K562 (cell line): ENCODE measurements around the gene ZSWIM6. TPM values are rescaled to one million over a fixed set of nuclear protein-coding genes. Genes with fewer than 3 reads are reported as not detected.

Experiments
- ATAC-seq: fragments of 200-7000 bp; cut with Tn5 transposase; 3 replicates; pipeline ENCODE4 v1.9.1; 2020; ENCODE audit warnings: moderate library complexity
- BruUV-seq: library from RNA; stranded (reverse); fragments of 400-500 nt; replicated peaks from 2 replicates; lab custom pipeline; 2021; lab: Mats Ljungman, UMichigan
- CTCF ChIA-PET: fragments of 300-600 bp; formaldehyde crosslinking; extraction: SDS; loops from one replicate; lab custom pipeline; 2021; ENCODE audit warnings: low intra/inter-chr PET ratio; lab: Yijun Ruan, JAX
- POLR2A ChIA-PET: fragments of 300-600, 350-650 bp; sonication (Branson Sonifier 250); formaldehyde crosslinking; extraction: SDS; loops from one replicate; lab custom pipeline; 2021; ENCODE audit warnings: antibody characterized with exemption, inconsistent platforms; lab: Yijun Ruan, JAX
- DNase-seq, 4 experiments: peaks; one replicate each; pipeline versions ENCODE4 v3.0.0 to v3.0.0-alpha.2; 2011 to 2018; ENCODE audit warnings: low spot score in 3 of 4, mixed read lengths in 3 of 4; ENCODE audit errors: extremely low read depth in 1 of 4
- FAIRE-seq: peaks from 2 replicates; lab custom pipeline; 2011; peaks lifted over from hg19 to GRCh38; lab: Jason Lieb, UNC
- H2AFZ ChIP-seq: 2 replicates; pipeline ENCODE4 v1.6.0; 2011; ENCODE audit warnings: low read depth, low read length, control low read depth, inconsistent platforms
- H3K27ac ChIP-seq: fragments of 200-600 bp; 3 replicates; pipeline ENCODE4 v1.8.0; 2011; ENCODE audit warnings: low read depth, mild to moderate bottlenecking, control low read depth, inconsistent platforms, low read length, moderate library complexity, mixed read lengths; ENCODE audit errors: extremely low read depth
- H3K27me3 ChIP-seq, 2 experiments: fragments of 300-600 bp in 1 of 2; 2 replicates in 1 of 2; 3 replicates in 1 of 2; pipeline versions ENCODE4 v1.6.0 to v1.8.0; 2011; ENCODE audit warnings: inconsistent platforms in 2 of 2, low read length in 2 of 2, mild to moderate bottlenecking in 1 of 2, mixed read lengths in 1 of 2, moderate library complexity in 1 of 2; ENCODE audit not compliant: control insufficient read depth in 2 of 2, insufficient read depth in 2 of 2
- H3K36me3 ChIP-seq: fragments of 300-600 bp; 3 replicates; pipeline ENCODE4 v1.8.0; 2011; ENCODE audit warnings: mild to moderate bottlenecking, low read length, inconsistent platforms; ENCODE audit not compliant: control insufficient read depth, insufficient read depth
- H3K4me1 ChIP-seq, 2 experiments: fragments of 200-600 bp in 1 of 2; replicated peaks in 1 of 2; 2 replicates in 1 of 2; 3 replicates in 1 of 2; pipeline versions ENCODE4 v1.5.1 to v1.8.0; 2011; ENCODE audit warnings: inconsistent platforms in 2 of 2, low read length in 2 of 2, mild to moderate bottlenecking in 1 of 2, mixed read lengths in 1 of 2, moderate library complexity in 1 of 2; ENCODE audit not compliant: control insufficient read depth in 2 of 2, insufficient read depth in 2 of 2
- H3K4me2 ChIP-seq: 2 replicates; pipeline ENCODE4 v1.6.1; 2011; ENCODE audit warnings: low read length, control low read depth, inconsistent platforms, mixed read lengths; ENCODE audit not compliant: insufficient read depth
- H3K4me3 ChIP-seq: fragments of 200-600 bp; sonication (generic), shearing (Covaris generic); 2 replicates; pipeline ENCODE4 v1.5.1; 2016; ENCODE audit warnings: control low read depth, inconsistent platforms
- H3K79me2 ChIP-seq: fragments of 200-600 bp; 3 replicates; pipeline ENCODE4 v1.8.0; 2011; ENCODE audit warnings: low read length, inconsistent platforms; ENCODE audit not compliant: control insufficient read depth, insufficient read depth
- H3K9ac ChIP-seq, 2 experiments: 2 replicates each; pipeline versions ENCODE4 v1.6.0 to v1.6.1; 2011; ENCODE audit warnings: low read depth in 2 of 2, low read length in 2 of 2, control low read depth in 1 of 2, inconsistent platforms in 1 of 2, mild to moderate bottlenecking in 1 of 2, mixed read lengths in 1 of 2; ENCODE audit not compliant: insufficient read depth in 1 of 2
- H3K9me1 ChIP-seq: one replicate; pipeline ENCODE4 v1.6.0; 2011; ENCODE audit warnings: inconsistent platforms, mild to moderate bottlenecking, low read length, moderate library complexity; ENCODE audit not compliant: control insufficient read depth, insufficient read depth
- H3K9me3 ChIP-seq: replicated peaks from 2 replicates; pipeline ENCODE4 v1.5.1; 2011; ENCODE audit warnings: low read depth, low read length, inconsistent platforms; ENCODE audit not compliant: control insufficient read depth, insufficient read depth
- H4K20me1 ChIP-seq: replicated peaks from 2 replicates; pipeline ENCODE4 v1.6.1; 2011; ENCODE audit warnings: low read length, inconsistent platforms, mixed read lengths; ENCODE audit not compliant: control insufficient read depth, insufficient read depth
- CHD2 ChIP-seq: IDR thresholded peaks from 2 replicates; pipeline ENCODE4 v1.6.1; 2011; ENCODE audit warnings: low read depth, low read length
- CLOCK ChIP-seq: fragments of 250-450 bp; sonication (Bioruptor Pico); IDR thresholded peaks from 2 replicates; pipeline ENCODE4 v1.4.0; 2020; ENCODE audit warnings: mild to moderate bottlenecking, moderate library complexity, borderline replicate concordance
- PCBP2 ChIP-seq: fragments of 200-400 bp; formaldehyde crosslinking; IDR thresholded peaks from 2 replicates; pipeline ENCODE4 v1.6.1; 2018; ENCODE audit warnings: low read length, low read depth, mild to moderate bottlenecking, moderate library complexity; ENCODE audit not compliant: poor library complexity, severe bottlenecking
- PTRF ChIP-seq: fragments of 450-650 bp; IDR thresholded peaks from 2 replicates; pipeline ENCODE4 v1.6.1; 2016; ENCODE audit warnings: mild to moderate bottlenecking, missing genetic modification characterization, missing compliant biosample characterization
- PURB ChIP-seq: sonication (generic); formaldehyde crosslinking; IDR thresholded peaks from 2 replicates; pipeline ENCODE4 v1.9.0; 2021; ENCODE audit warnings: low read depth, mild to moderate bottlenecking, missing genetic modification reagents
- RERE ChIP-seq: sonication (generic); formaldehyde crosslinking; IDR thresholded peaks from 2 replicates; pipeline ENCODE4 v1.8.0; 2023; ENCODE audit warnings: missing genetic modification reagents, mild to moderate bottlenecking, borderline replicate concordance
- SRSF1 ChIP-seq: fragments of 200-400 bp; formaldehyde crosslinking; IDR thresholded peaks from 2 replicates; pipeline ENCODE4 v1.6.1; 2017; ENCODE audit warnings: mild to moderate bottlenecking, low read depth, low read length, moderate library complexity
- ZNF232 ChIP-seq: sonication (generic); formaldehyde crosslinking; IDR thresholded peaks from 2 replicates; pipeline ENCODE4 v1.8.0; 2022; ENCODE audit warnings: mild to moderate bottlenecking, missing genetic modification reagents
- ZNF263 ChIP-seq: sonication (generic); formaldehyde crosslinking; IDR thresholded peaks from 2 replicates; pipeline ENCODE4 v1.8.0; 2022; ENCODE audit warnings: mild to moderate bottlenecking, missing genetic modification reagents, borderline replicate concordance
- ZNF311 ChIP-seq: fragments of 250-450 bp; sonication (Bioruptor Pico); IDR thresholded peaks from 2 replicates; pipeline ENCODE4 v1.4.0; 2020; ENCODE audit warnings: mild to moderate bottlenecking, moderate library complexity
- WGBS: fragments of 100-300 bp; shearing (Covaris generic); methylation state at CpG from one replicate; pipeline ENCODE4 v1.1.6; 2016; ENCODE audit warnings: low coverage, mixed read lengths; ENCODE audit not compliant: insufficient coverage; ENCODE audit errors: missing lambda C conversion rate; 5-methylcytosine and 5-hydroxymethylcytosine counted together
- in situ Hi-C: fragments of 300-500 bp; cut with MboI; formaldehyde crosslinking; loops from 4 replicates; pipeline ENCODE4 v1.15.0; 2018; ENCODE audit warnings: inconsistent platforms, mixed read lengths
- intact Hi-C: fragments of 100-400 bp; cut with micrococcal nuclease; formaldehyde crosslinking; loops from 2 replicates; pipeline ENCODE4 v1.14.2; 2022
- polyA plus RNA-seq, 8 experiments: library from polyadenylated mRNA; depleted of rRNA in 4 of 8; stranded (reverse) in 5 of 8; unstranded in 3 of 8; fragments of >200 nt; fragmentation: Nextera tagmentation in 2 of 8; fragmentation: Illumina TruSeq in 1 of 8; extraction: Ambion mirVana in 2 of 8; extraction: Trizol in 1 of 8; gene quantifications; 2 replicates each; pipeline versions ENCODE4 v1.2.1 to v1.2.3, GENCODE V29; 2011 to 2014; ENCODE audit warnings: inconsistent platforms in 1 of 8, missing spikeins in 1 of 8
- total RNA-seq, 7 experiments: library from RNA; depleted of rRNA in 6 of 7; stranded (reverse); fragments of >200 nt in 6 of 7; fragmentation: Illumina TruSeq in 2 of 7; extraction: Trizol in 2 of 7; gene quantifications; 2 replicates each; pipeline versions ENCODE4 v1.2.1 to v1.2.3, GENCODE V29; 2011 to 2021; ENCODE audit warnings: low replicate concordance in 1 of 7
- TF ChIP-seq, protein P1 (sequence below): sonication (generic); formaldehyde crosslinking; IDR thresholded peaks from 2 replicates; pipeline ENCODE4 v1.8.0; 2022; ENCODE audit warnings: mild to moderate bottlenecking, missing genetic modification reagents

ZSWIM6 gene
- total and polyA plus RNA-seq, 9 of the 15 experiments (the other 6 are each of a cell fraction or from before 2014, with no cell fraction given): 0.81 to 3.2 (median 2.0) TPM

DNA sequence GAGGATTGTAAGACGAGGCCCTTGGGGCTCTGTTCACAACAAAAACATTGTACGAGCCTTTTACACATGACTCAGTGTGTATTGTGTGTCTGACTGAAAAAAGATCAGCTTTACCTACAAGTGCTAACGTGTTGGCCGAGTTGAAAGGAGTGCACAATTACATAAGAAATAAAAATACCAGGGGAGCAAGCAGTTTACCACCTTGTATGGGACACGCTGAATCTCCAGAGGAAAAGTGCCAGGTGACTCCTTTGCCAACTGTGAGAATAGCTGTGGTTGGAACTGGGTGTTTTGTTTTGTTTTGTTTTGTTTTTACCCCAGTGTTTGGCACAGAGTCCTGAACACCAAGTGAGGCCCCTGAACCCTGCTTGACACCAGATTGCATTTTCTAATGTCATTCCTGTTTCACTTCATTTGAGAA, 32.8 kb upstream of the ZSWIM6 start:
- no peak overlapping the region for H3K9ac ChIP-seq
- DNase-seq: no peak
- no peak overlapping the region for H3K27ac ChIP-seq
- ChIA-PET POLR2A (no interaction called here), CTCF (no interaction called here)
- H4K20me1 ChIP-seq: no peaks in the 10 kb centered on the region
- in situ Hi-C loops: no loop called here
- H2AFZ ChIP-seq: no peak overlapping the region
- H3K4me2 ChIP-seq: no peak overlapping the region
- intact Hi-C loops: no loop called here
- BruUV-seq: no TSS peak
- H3K36me3 ChIP-seq: no peaks in the 10 kb centered on the region
- peaks cover 0 to 9% of the 10 kb centered on the region in 2 experiments; a peak in 1 of 5 replicates for H3K27me3 ChIP-seq
- ATAC-seq: no peak
- no peaks in the 10 kb centered on the region for H3K9me3 ChIP-seq
- no peaks in the 10 kb centered on the region for H3K9me1 ChIP-seq
- no peak overlapping the region for H3K4me3 ChIP-seq
- no peaks in the 10 kb centered on the region for H3K4me1 ChIP-seq
- H3K79me2 ChIP-seq: no peaks in the 10 kb centered on the region
- 1% methylated on average over 5 of the region's 5 CpGs for WGBS
- no peak for FAIRE-seq
- TF ChIP-seq RERE (CRISPR knock-in tag) (no peak), ZNF263 (CRISPR knock-in tag) (no peak), CLOCK (CRISPR knock-in tag) (no peak), CHD2 (no peak), ZNF311 (CRISPR knock-in tag) (no peak), PURB (CRISPR knock-in tag) (no peak), ZNF232 (CRISPR knock-in tag) (no peak), SRSF1 (no peak), PTRF (no peak), PCBP2 (no peak)
- TF ChIP-seq, protein P1, sequence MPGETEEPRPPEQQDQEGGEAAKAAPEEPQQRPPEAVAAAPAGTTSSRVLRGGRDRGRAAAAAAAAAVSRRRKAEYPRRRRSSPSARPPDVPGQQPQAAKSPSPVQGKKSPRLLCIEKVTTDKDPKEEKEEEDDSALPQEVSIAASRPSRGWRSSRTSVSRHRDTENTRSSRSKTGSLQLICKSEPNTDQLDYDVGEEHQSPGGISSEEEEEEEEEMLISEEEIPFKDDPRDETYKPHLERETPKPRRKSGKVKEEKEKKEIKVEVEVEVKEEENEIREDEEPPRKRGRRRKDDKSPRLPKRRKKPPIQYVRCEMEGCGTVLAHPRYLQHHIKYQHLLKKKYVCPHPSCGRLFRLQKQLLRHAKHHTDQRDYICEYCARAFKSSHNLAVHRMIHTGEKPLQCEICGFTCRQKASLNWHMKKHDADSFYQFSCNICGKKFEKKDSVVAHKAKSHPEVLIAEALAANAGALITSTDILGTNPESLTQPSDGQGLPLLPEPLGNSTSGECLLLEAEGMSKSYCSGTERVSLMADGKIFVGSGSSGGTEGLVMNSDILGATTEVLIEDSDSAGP (CRISPR knock-in tag): no peak
